HFFc6 (cell line): ENCODE results near the gene PARD3B. TPM values are rescaled to one million over a fixed set of nuclear protein-coding genes. Genes with fewer than 3 reads are reported as not detected.

ENCODE experiments used
- DNase-seq: peaks from one replicate; pipeline ENCODE4 v3.0.0-alpha.2; 2018
- H3K27ac Mint-ChIP-seq: 2 replicates; pipeline ENCODE4 v1.8.0; 2020; ENCODE audit warnings: mild to moderate bottlenecking, mixed read lengths
- H3K27me3 Mint-ChIP-seq: 2 replicates; pipeline ENCODE4 v1.8.0; 2021; ENCODE audit warnings: mild to moderate bottlenecking, moderate library complexity, mixed read lengths; ENCODE audit not compliant: insufficient read depth
- H3K36me3 Mint-ChIP-seq: 2 replicates; pipeline ENCODE4 v1.8.0; 2021; ENCODE audit warnings: low read depth, mixed read lengths
- H3K4me1 Mint-ChIP-seq: 2 replicates; pipeline ENCODE4 v1.8.0; 2020; ENCODE audit warnings: low read depth, mixed read lengths
- H3K4me3 Mint-ChIP-seq: 2 replicates; pipeline ENCODE4 v1.8.0; 2020; ENCODE audit warnings: mild to moderate bottlenecking, moderate library complexity, mixed read lengths
- H3K9me3 Mint-ChIP-seq: 2 replicates; pipeline ENCODE4 v1.8.0; 2020; ENCODE audit warnings: mild to moderate bottlenecking, mixed read lengths
- total RNA-seq, 6 experiments: library from RNA; stranded (reverse); fragmentation: NEBNext Ultra II Directional; extraction: Animal tissue kit (Norgen Biotek cat#: 25700); gene quantifications; 2 replicates in 1 of 6; 3 replicates in 5 of 6; pipeline ENCODE4 v1.2.3, GENCODE V29; 2021
- TF ChIP-seq, protein P1 (sequence below): fragments of 200-600 bp; sonication (generic); IDR thresholded peaks from 2 replicates; pipeline ENCODE4 v1.5.0; 2021; ENCODE audit warnings: antibody characterized with exemption, mild to moderate bottlenecking

Gene PARD3B
- total RNA-seq, 6 experiments from 2014 or later: 14.0 to 22.4 (median 15.3) TPM

DNA sequence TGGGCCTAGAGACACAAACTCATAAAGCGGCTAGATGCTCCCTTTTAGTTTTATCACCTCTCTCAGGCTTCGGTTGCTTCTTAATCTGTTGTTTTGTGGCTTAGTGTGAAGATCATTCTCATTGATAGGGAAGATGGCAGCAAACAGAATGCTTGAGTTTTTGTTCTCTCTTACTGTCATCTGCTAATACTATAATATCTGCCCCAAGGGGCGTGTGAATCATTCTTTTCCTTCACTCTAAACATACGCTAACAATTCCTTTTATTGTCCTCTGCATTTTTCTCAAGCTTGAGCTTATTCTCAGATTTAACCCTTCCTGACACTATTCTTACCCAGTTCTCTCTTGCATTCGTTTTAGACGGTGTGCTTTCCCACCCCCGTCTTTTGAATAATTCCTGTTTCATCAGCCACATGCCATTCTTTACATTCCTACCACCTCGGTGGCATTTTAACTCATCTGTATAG lies 813.1 kb downstream of the PARD3B start:
- peak; percentile 43 for DNase-seq
- Mint-ChIP-seq H3K4me1 (peaks cover 44% of the 10 kb centered on the region), H3K36me3 (no peaks in the 10 kb centered on the region), H3K9me3 (no peaks in the 10 kb centered on the region), H3K27me3 (no peaks in the 10 kb centered on the region; the same call in 1 of the 2 replicates), H3K27ac (peak overlapping the region; percentile 35), H3K4me3 (peak overlapping the region; percentile 8)
- TF ChIP-seq, protein P1, sequence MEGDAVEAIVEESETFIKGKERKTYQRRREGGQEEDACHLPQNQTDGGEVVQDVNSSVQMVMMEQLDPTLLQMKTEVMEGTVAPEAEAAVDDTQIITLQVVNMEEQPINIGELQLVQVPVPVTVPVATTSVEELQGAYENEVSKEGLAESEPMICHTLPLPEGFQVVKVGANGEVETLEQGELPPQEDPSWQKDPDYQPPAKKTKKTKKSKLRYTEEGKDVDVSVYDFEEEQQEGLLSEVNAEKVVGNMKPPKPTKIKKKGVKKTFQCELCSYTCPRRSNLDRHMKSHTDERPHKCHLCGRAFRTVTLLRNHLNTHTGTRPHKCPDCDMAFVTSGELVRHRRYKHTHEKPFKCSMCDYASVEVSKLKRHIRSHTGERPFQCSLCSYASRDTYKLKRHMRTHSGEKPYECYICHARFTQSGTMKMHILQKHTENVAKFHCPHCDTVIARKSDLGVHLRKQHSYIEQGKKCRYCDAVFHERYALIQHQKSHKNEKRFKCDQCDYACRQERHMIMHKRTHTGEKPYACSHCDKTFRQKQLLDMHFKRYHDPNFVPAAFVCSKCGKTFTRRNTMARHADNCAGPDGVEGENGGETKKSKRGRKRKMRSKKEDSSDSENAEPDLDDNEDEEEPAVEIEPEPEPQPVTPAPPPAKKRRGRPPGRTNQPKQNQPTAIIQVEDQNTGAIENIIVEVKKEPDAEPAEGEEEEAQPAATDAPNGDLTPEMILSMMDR: no peak

DNA sequence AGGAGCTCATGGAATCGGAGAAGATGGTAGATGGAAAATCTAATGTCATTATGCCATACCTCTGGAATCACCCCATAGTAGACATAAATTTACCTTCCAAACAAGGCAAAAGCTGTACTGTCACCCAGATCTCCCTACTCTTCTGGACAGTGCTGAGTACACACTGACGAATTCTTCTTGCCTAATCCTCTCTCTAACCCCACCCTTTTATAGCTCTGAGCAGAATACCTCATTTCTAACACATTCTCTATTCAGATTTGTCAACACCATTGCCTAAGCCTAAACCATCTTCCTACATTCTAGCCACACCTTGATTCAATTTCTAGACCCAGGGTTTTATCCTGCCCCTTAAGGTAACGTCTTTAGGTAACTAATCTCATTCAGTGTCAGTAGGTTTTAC lies 816.0 kb downstream of the PARD3B start:
- Mint-ChIP-seq H3K36me3 (no peaks in the 10 kb centered on the region), H3K27me3 (no peaks in the 10 kb centered on the region; the same call in none of the 2 replicates), H3K9me3 (no peaks in the 10 kb centered on the region), H3K4me1 (peaks cover 44% of the 10 kb centered on the region), H3K4me3 (no peak overlapping the region), H3K27ac (no peak overlapping the region)
- TF ChIP-seq, protein P1: no peak
- DNase-seq: no peak

DNA sequence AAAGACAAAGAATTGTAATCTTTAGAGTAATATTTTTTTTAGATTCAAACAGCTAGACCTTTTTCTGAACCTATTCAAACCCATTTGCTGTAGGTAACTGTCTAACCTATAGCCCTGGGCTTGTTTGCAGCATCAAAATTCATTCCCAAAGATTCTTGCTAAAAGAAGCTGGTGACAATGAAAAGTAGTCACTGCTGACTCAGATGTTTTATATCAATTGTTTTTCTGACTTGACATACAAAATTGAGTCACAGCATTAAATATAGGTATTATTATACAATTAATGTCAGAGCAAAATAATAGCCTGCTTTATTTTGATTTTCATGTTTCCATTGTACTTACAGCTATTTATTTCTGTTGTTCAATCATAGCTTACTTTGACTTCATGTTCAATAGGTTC lies 816.7 kb downstream of the PARD3B start:
- H3K36me3 Mint-ChIP-seq: no peaks in the 10 kb centered on the region
- H3K4me1 Mint-ChIP-seq: peaks cover 50% of the 10 kb centered on the region
- H3K4me3 Mint-ChIP-seq: no peak overlapping the region
- TF ChIP-seq, protein P1: no peak
- DNase-seq: no peak
- H3K9me3 Mint-ChIP-seq: no peaks in the 10 kb centered on the region
- no peak overlapping the region for H3K27ac Mint-ChIP-seq
- no peaks in the 10 kb centered on the region; the same call in none of the 2 replicates for H3K27me3 Mint-ChIP-seq

DNA sequence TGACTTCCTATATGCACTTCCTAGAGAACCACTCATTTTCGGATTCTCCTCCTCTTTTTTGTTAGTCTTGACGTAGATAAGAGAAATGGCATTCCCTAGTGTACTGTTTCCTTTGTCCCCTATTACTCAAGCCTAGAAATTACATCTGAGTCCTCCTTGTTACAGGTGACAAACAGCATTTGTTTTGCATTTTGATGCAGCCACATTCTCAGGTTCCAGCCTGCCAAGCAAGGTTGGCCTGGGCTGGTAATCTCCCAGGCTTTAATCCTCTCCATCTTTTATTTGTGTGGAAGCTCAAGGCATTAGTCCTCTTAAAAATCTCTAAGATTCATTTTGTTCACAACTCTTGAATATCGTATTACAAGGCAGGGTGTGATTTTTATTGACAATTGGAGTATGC lies 819.0 kb downstream of the PARD3B start:
- Mint-ChIP-seq H3K9me3 (no peaks in the 10 kb centered on the region), H3K27me3 (peaks cover 3% of the 10 kb centered on the region), H3K27ac (no peak overlapping the region), H3K4me1 (peaks cover 30% of the 10 kb centered on the region), H3K4me3 (no peak overlapping the region), H3K36me3 (no peaks in the 10 kb centered on the region)
- DNase-seq: no peak
- TF ChIP-seq, protein P1: no peak

DNA sequence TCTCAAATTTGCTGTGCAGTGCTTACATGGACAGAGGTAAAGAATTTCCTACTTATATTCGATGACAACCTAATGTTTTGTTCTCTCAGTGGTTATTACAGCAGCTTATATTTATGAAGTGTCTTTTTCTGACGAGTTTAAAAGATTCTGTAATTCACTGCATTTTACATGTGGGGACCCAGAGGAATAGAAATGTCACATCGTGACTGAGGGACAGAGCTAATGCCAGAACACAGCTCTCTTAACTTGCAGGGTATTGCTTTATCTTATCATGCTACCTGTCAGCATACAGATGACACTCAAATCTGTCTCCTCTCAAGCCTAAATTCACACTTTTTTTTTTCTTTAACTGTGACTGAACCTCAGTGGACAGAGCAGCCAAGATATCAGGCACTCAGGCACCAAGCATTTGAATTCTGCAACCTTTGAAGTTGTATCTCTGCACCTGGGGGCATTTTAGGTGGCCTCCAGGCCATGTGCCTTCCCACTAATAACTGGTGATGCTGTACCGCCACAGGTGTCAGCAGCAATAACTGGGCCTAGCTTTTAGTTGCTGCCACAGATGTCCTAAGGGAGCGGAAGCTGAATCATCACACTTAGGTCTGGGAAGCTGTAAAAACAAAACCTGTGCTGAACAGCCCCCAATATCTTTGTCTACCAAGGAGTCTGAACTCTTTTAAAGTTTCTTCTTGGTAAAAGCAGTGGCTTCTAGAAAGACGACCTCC lies 821.2 kb downstream of the PARD3B start:
- Mint-ChIP-seq H3K27ac (no peak overlapping the region), H3K9me3 (no peaks in the 10 kb centered on the region), H3K4me1 (peaks cover 16% of the 10 kb centered on the region)

More for the DNA sequence above, 821.2 kb downstream of the PARD3B start:
- Mint-ChIP-seq H3K36me3 (no peaks in the 10 kb centered on the region), H3K4me3 (no peak overlapping the region), H3K27me3 (peaks cover 7% of the 10 kb centered on the region)
- DNase-seq: no peak
- TF ChIP-seq, protein P1: no peak
